Choroid plexus epithelial cell (primary cell): ENCODE measurements around the gene INSR.
"Not testable (repeated sequence)": the region's sequence is repeated elsewhere in the genome, so short reads cannot be mapped to it uniquely, and the experiment has no call there.

Experiments
- DNase-seq: peaks from one replicate; pipeline ENCODE4 v3.0.0-alpha.2; 2010; ENCODE audit warnings: low read depth
- H3K4me3 ChIP-seq: 2 replicates; pipeline ENCODE4 v1.5.1; 2011; ENCODE audit warnings: low read depth, mild to moderate bottlenecking, control low read depth, low read length, moderate library complexity
- CTCF ChIP-seq: conservative IDR thresholded peaks from 2 replicates; pipeline ENCODE4 v1.5.1; 2011; ENCODE audit warnings: low read depth, mild to moderate bottlenecking, control low read depth, inconsistent platforms, low read length, moderate library complexity

Gene INSR

GRCh38 chr19:7238051-7238450 is 56.2 kb downstream of the INSR start:
- no peak overlapping the region for H3K4me3 ChIP-seq
- peak; percentile 9 for DNase-seq
- no peak for TF ChIP-seq CTCF

GRCh38 chr19:7236153-7236552 is 58.1 kb downstream of the INSR start:
- TF ChIP-seq CTCF: no peak
- no peak overlapping the region for H3K4me3 ChIP-seq
- no peak for DNase-seq

- TF ChIP-seq CTCF: no peak
- no peak for DNase-seq
- H3K4me3 ChIP-seq: no peak overlapping the region
These were observed 63.4 kb downstream of the INSR start for GRCh38 chr19:7230826-7231225.

GRCh38 chr19:7229735-7230134 is 64.5 kb downstream of the INSR start:
- no peak overlapping the region for H3K4me3 ChIP-seq
- no peak for DNase-seq
- no peak for TF ChIP-seq CTCF

- TF ChIP-seq CTCF: no peak
- no peak for DNase-seq
- H3K4me3 ChIP-seq: no peak overlapping the region
These were observed 65.2 kb downstream of the INSR start for GRCh38 chr19:7228935-7229541.

GRCh38 chr19:7227735-7228134 is 66.5 kb downstream of the INSR start:
- no peak for DNase-seq
- TF ChIP-seq CTCF: no peak
- no peak overlapping the region for H3K4me3 ChIP-seq

- H3K4me3 ChIP-seq, DNase-seq: not testable (repeated sequence)
These were observed 67.1 kb downstream of the INSR start for GRCh38 chr19:7227149-7227548.
